ENCODE results near the gene KIF25.

DNA sequence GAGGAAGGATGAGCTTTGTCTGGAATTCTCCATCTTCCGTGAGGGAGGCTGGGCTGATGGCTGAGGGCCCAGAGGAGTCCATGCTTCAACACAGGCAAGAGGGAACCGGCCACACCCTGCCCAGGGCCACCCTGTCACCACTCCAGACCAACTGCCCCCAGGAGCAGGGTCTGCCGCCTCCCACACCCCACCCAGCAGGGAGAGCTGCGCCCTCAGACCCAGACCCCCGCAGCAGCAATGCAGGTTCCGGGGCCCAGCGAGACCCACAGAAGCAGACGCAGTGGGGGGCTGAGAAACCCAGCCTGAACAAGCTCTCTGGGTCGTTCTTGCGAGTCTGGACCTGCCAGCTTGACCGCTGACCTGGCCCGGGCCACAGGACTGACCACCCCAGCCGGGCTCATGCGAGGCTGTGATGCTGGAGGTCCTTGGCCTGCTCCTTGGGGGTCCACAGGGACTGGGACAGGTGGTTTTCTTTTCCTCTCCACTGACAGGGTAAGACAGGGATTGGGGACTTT is 56.5 kb downstream of the KIF25 start:
- TF ChIP-seq, protein P1, sequence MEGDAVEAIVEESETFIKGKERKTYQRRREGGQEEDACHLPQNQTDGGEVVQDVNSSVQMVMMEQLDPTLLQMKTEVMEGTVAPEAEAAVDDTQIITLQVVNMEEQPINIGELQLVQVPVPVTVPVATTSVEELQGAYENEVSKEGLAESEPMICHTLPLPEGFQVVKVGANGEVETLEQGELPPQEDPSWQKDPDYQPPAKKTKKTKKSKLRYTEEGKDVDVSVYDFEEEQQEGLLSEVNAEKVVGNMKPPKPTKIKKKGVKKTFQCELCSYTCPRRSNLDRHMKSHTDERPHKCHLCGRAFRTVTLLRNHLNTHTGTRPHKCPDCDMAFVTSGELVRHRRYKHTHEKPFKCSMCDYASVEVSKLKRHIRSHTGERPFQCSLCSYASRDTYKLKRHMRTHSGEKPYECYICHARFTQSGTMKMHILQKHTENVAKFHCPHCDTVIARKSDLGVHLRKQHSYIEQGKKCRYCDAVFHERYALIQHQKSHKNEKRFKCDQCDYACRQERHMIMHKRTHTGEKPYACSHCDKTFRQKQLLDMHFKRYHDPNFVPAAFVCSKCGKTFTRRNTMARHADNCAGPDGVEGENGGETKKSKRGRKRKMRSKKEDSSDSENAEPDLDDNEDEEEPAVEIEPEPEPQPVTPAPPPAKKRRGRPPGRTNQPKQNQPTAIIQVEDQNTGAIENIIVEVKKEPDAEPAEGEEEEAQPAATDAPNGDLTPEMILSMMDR (IDR thresholded peaks at IDR 0.05; ENCODE audit: poor library complexity, severe bottlenecking): no peak
- TF ChIP-seq RAD21 (conservative IDR thresholded peaks at IDR 0.05): no peak
- no peak for TF ChIP-seq POLR2AphosphoS5 (IDR thresholded peaks at IDR 0.05)
- TF ChIP-seq, protein P2, sequence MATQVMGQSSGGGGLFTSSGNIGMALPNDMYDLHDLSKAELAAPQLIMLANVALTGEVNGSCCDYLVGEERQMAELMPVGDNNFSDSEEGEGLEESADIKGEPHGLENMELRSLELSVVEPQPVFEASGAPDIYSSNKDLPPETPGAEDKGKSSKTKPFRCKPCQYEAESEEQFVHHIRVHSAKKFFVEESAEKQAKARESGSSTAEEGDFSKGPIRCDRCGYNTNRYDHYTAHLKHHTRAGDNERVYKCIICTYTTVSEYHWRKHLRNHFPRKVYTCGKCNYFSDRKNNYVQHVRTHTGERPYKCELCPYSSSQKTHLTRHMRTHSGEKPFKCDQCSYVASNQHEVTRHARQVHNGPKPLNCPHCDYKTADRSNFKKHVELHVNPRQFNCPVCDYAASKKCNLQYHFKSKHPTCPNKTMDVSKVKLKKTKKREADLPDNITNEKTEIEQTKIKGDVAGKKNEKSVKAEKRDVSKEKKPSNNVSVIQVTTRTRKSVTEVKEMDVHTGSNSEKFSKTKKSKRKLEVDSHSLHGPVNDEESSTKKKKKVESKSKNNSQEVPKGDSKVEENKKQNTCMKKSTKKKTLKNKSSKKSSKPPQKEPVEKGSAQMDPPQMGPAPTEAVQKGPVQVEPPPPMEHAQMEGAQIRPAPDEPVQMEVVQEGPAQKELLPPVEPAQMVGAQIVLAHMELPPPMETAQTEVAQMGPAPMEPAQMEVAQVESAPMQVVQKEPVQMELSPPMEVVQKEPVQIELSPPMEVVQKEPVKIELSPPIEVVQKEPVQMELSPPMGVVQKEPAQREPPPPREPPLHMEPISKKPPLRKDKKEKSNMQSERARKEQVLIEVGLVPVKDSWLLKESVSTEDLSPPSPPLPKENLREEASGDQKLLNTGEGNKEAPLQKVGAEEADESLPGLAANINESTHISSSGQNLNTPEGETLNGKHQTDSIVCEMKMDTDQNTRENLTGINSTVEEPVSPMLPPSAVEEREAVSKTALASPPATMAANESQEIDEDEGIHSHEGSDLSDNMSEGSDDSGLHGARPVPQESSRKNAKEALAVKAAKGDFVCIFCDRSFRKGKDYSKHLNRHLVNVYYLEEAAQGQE (IDR thresholded peaks at IDR 0.05; ENCODE audit: borderline replicate concordance): no peak
- no peak for TF ChIP-seq TAF1 (IDR thresholded peaks at IDR 0.05; ENCODE audit: low read depth)
- no peak for TF ChIP-seq EZH2 (IDR thresholded peaks at IDR 0.05; ENCODE audit: borderline replicate concordance, insufficient read depth, low read length, poor library complexity, severe bottlenecking)
- TF ChIP-seq EP300 (conservative IDR thresholded peaks at IDR 0.05; ENCODE audit: poor library complexity, severe bottlenecking): no peak
